HEK293T (cell line): ENCODE results near the gene KCND2.

ENCODE experiments used
- BHLHE40 ChIP-seq: fragments of 450-650 bp; IDR thresholded peaks from 2 replicates; pipeline ENCODE4 v1.6.1; 2016; ENCODE audit warnings: mild to moderate bottlenecking, moderate library complexity, borderline replicate concordance
- L3MBTL2 ChIP-seq: fragments of 450-650 bp; conservative IDR thresholded peaks from 2 replicates; pipeline ENCODE4 v1.6.1; 2016; ENCODE audit warnings: mild to moderate bottlenecking
- LEF1 ChIP-seq: fragments of 450-650 bp; IDR thresholded peaks from 2 replicates; pipeline ENCODE4 v1.6.1; 2017; ENCODE audit warnings: mild to moderate bottlenecking, borderline replicate concordance
- SP1 ChIP-seq: fragments of 450-650 bp; IDR thresholded peaks from 2 replicates; pipeline ENCODE4 v1.6.1; 2017
- TARDBP ChIP-seq: fragments of 450-650 bp; IDR thresholded peaks from 2 replicates; pipeline ENCODE4 v1.6.1; 2016

- no peak for TF ChIP-seq SP1
- TF ChIP-seq TARDBP, result no peak
- no peak for TF ChIP-seq LEF1
- TF ChIP-seq L3MBTL2, result no peak
- TF ChIP-seq BHLHE40, result no peak
These were observed 30.1 kb downstream of the KCND2 start for GRCh38 chr7:120303105-120303504.
